ENCODE data around the gene MYO18A.
"Not testable (repeated sequence)": the region's sequence is repeated elsewhere in the genome, so short reads cannot be mapped to it uniquely, and the experiment has no call there.

MYO18A gene

DNA sequence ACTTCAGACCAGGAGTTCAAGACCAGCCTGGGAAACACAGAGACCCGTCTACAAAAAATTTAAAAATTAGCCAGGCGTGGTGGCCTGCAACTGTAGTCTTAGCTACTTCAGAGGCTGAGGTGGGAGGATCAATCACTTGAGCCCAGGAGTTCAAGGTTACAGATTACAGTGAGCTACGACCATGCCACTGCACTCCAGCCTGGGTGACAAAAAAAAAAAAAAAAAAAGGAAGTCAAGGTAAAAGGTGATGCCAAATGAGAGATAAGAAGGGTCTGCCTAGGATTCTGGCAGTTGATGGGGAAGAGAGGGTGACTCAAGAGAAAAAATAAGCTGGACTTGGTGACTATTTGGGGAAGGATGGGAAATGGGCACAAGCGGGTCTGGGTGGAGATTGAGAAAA, 32.5 kb downstream of the MYO18A start:
- no peak overlapping the region; the same call in 1 of the 2 replicates for H3K9ac ChIP-seq (ENCODE audit: low read depth, low read length)
- H3K4me1 ChIP-seq (ENCODE audit: insufficient read depth, low read length) = peaks cover 26% of the 10 kb centered on the region

DNA sequence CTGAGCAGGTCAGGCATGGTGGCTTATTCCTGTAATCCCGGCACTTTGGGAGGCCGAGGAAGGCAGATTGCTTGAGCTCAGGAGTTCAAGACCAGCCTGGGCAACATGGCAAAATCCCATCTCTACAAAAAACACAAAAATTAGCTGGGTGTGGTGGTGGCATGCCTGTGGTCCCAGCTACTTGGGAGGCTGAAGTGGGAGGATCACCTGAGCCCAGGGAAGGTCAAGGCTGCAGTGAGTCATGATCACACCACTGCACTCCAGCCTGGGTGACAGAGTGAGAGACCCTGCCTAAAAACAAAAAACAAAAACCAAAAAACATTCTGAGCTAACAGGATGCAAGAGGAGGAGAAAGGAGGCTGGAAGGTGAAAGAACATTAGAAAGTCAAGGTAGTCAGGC, 33.0 kb downstream of the MYO18A start:
- not testable (repeated sequence) for H4K20me1 ChIP-seq (ENCODE audit: insufficient read depth, low read length); H3K9ac ChIP-seq (ENCODE audit: low read depth, low read length); H3K4me3 ChIP-seq (ENCODE audit: low read depth in 1 of 2, low read length in 2 of 2); H3K9me3 ChIP-seq (ENCODE audit: insufficient read depth, low read length, severe bottlenecking); ATAC-seq (ENCODE audit: insufficient read depth, low read depth); H3K27ac ChIP-seq (ENCODE audit: low read length); H3K4me2 ChIP-seq (ENCODE audit: insufficient read depth, low read length); H3K36me3 ChIP-seq (ENCODE audit: insufficient read depth, low read length); H3K27me3 ChIP-seq (ENCODE audit: insufficient read depth, low read length, poor library complexity); H2AFZ ChIP-seq (ENCODE audit: low read depth, low read length); DNase-seq; H3K79me2 ChIP-seq (ENCODE audit: insufficient read depth, low read length)
- H3K4me1 ChIP-seq (ENCODE audit: insufficient read depth, low read length) = peaks cover 29% of the 10 kb centered on the region

More for the DNA sequence above, 32.5 kb downstream of the MYO18A start:
- Histone ChIP-seq H3K79me2 (ENCODE audit: insufficient read depth, low read length) (no peaks in the 10 kb centered on the region; the same call in 1 of the 2 replicates), H3K27ac (ENCODE audit: low read length) (no peak overlapping the region), H3K36me3 (ENCODE audit: insufficient read depth, low read length) (no peaks in the 10 kb centered on the region), H4K20me1 (ENCODE audit: insufficient read depth, low read length) (no peaks in the 10 kb centered on the region), H3K4me2 (ENCODE audit: insufficient read depth, low read length) (no peak overlapping the region), H3K9me3 (ENCODE audit: insufficient read depth, low read length, severe bottlenecking) (no peaks in the 10 kb centered on the region), H2AFZ (ENCODE audit: low read depth, low read length) (no peak overlapping the region), H3K4me3 (ENCODE audit: low read depth in 1 of 2, low read length in 2 of 2) (no peak overlapping the region), H3K27me3 (ENCODE audit: insufficient read depth, low read length, poor library complexity) (no peaks in the 10 kb centered on the region)
- no peak for TF ChIP-seq EZH2 (IDR thresholded peaks at IDR 0.05; ENCODE audit: borderline replicate concordance, low read depth, low read length, severe bottlenecking)
- TF ChIP-seq, protein P1, sequence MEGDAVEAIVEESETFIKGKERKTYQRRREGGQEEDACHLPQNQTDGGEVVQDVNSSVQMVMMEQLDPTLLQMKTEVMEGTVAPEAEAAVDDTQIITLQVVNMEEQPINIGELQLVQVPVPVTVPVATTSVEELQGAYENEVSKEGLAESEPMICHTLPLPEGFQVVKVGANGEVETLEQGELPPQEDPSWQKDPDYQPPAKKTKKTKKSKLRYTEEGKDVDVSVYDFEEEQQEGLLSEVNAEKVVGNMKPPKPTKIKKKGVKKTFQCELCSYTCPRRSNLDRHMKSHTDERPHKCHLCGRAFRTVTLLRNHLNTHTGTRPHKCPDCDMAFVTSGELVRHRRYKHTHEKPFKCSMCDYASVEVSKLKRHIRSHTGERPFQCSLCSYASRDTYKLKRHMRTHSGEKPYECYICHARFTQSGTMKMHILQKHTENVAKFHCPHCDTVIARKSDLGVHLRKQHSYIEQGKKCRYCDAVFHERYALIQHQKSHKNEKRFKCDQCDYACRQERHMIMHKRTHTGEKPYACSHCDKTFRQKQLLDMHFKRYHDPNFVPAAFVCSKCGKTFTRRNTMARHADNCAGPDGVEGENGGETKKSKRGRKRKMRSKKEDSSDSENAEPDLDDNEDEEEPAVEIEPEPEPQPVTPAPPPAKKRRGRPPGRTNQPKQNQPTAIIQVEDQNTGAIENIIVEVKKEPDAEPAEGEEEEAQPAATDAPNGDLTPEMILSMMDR (IDR thresholded peaks at IDR 0.05; ENCODE audit: borderline replicate concordance, extremely low read depth, low read length, poor library complexity, severe bottlenecking) = no peak
- no peak for DNase-seq
- no peak for ATAC-seq (ENCODE audit: insufficient read depth, low read depth)

DNA sequence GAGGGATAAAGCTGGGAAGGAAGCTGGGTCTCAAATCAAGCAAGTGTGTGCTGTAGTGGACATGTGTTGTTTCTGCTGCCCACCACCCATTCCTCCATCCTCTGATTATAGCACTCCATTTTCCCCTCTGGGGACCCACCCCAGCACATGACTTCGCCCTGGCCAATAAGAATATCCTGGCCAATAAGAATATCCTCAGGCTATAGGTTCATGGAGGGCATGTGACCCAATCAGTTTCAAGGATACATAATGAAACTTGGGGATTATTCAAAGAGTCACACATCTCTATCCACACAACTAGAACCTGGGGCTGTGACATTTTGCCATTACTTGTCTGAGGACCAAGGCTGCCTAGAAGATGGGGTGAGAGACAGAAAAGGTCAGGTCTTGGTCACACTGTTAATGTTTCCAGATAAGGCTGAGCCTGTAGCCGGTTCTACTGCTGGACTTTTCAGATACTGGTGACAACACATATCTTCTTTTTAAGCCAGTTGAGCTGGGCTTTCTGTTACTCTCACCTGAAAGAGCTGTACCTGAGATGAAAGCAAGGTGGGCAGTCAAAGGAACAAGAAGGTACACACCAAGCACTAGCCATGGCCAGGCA, 33.7 kb downstream of the MYO18A start:
- H3K27me3 ChIP-seq (ENCODE audit: insufficient read depth, low read length, poor library complexity) = no peaks in the 10 kb centered on the region
- no peak for ATAC-seq (ENCODE audit: insufficient read depth, low read depth)
- H3K27ac ChIP-seq (ENCODE audit: low read length) = no peak overlapping the region
- peaks cover 35% of the 10 kb centered on the region for H3K4me1 ChIP-seq (ENCODE audit: insufficient read depth, low read length)
- H3K36me3 ChIP-seq (ENCODE audit: insufficient read depth, low read length) = no peaks in the 10 kb centered on the region
- TF ChIP-seq, protein P1 (IDR thresholded peaks at IDR 0.05; ENCODE audit: borderline replicate concordance, extremely low read depth, low read length, poor library complexity, severe bottlenecking) = no peak
- no peak for TF ChIP-seq EZH2 (IDR thresholded peaks at IDR 0.05; ENCODE audit: borderline replicate concordance, low read depth, low read length, severe bottlenecking)
- H3K4me3 ChIP-seq (ENCODE audit: low read depth in 1 of 2, low read length in 2 of 2) = no peak overlapping the region
- H3K79me2 ChIP-seq (ENCODE audit: insufficient read depth, low read length) = peaks cover 9% of the 10 kb centered on the region
- H4K20me1 ChIP-seq (ENCODE audit: insufficient read depth, low read length) = no peaks in the 10 kb centered on the region
- no peak overlapping the region for H3K4me2 ChIP-seq (ENCODE audit: insufficient read depth, low read length)
- H3K9ac ChIP-seq (ENCODE audit: low read depth, low read length) = no peak overlapping the region
- no peaks in the 10 kb centered on the region for H3K9me3 ChIP-seq (ENCODE audit: insufficient read depth, low read length, severe bottlenecking)
- no peak for DNase-seq
- no peak overlapping the region for H2AFZ ChIP-seq (ENCODE audit: low read depth, low read length)

DNA sequence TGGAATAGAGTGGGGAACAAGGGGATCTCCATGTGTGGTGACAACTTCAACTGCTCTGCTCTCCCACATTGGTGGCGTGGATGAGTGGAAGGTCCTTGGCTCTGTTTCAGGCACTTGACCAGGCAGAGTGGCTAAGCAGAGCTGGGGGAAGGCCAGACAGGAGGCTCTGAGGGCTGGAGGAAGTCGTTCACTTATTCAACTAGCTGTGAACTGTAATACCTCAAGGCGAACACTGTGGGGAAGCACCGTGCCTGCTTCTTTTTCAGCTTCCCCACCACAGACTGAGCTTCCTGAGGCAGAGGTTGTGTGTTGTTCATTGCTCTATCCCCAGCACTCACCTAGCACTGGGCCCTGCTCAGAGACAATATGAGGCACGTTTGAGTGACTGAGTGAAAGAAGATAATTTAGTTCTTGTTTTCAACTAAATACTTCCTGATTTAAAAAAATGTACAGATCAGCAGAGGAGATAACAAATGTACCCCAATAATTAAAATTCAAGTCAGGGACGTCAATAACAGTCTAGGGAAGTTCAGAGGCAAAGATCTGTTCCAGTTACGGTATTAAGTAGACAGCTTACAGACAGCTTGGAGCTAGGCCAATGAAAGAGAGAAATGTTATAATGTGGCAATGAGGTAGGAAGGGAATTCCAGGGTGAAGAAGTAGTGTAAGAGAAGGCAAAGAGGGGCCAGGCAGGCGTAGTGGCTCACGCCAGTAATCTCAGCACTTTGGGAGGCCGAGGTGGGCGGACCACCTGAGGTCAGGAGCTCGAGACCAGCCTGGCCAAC, 34.7 kb downstream of the MYO18A start:
- Histone ChIP-seq H3K27ac (ENCODE audit: low read length) (peak overlapping the region; percentile 69), H3K9ac (ENCODE audit: low read depth, low read length) (no peak overlapping the region), H4K20me1 (ENCODE audit: insufficient read depth, low read length) (no peaks in the 10 kb centered on the region), H3K4me2 (ENCODE audit: insufficient read depth, low read length) (no peak overlapping the region), H3K27me3 (ENCODE audit: insufficient read depth, low read length, poor library complexity) (no peaks in the 10 kb centered on the region), H3K79me2 (ENCODE audit: insufficient read depth, low read length) (peaks cover 15% of the 10 kb centered on the region), H3K4me1 (ENCODE audit: insufficient read depth, low read length) (peaks cover 45% of the 10 kb centered on the region), H2AFZ (ENCODE audit: low read depth, low read length) (no peak overlapping the region), H3K9me3 (ENCODE audit: insufficient read depth, low read length, severe bottlenecking) (no peaks in the 10 kb centered on the region), H3K36me3 (ENCODE audit: insufficient read depth, low read length) (no peaks in the 10 kb centered on the region), H3K4me3 (ENCODE audit: low read depth in 1 of 2, low read length in 2 of 2) (no peak overlapping the region)
- TF ChIP-seq, protein P1 (IDR thresholded peaks at IDR 0.05; ENCODE audit: borderline replicate concordance, extremely low read depth, low read length, poor library complexity, severe bottlenecking) = peak; percentile 86
- TF ChIP-seq EZH2 (IDR thresholded peaks at IDR 0.05; ENCODE audit: borderline replicate concordance, low read depth, low read length, severe bottlenecking) = no peak
- ATAC-seq (ENCODE audit: insufficient read depth, low read depth) (peak; percentile 70), DNase-seq (peak; percentile 82)

All from DND-41 (cell line).